Measurements from ENCODE around the gene ETS2.
"Not testable (repeated sequence)": the region's sequence is repeated elsewhere in the genome, so short reads cannot be mapped to it uniquely, and the experiment has no call there.

Gene ETS2

GRCh38 chr21:38819051-38819718 is 13.5 kb downstream of the ETS2 start:
- DNase-seq: no peak

DNA sequence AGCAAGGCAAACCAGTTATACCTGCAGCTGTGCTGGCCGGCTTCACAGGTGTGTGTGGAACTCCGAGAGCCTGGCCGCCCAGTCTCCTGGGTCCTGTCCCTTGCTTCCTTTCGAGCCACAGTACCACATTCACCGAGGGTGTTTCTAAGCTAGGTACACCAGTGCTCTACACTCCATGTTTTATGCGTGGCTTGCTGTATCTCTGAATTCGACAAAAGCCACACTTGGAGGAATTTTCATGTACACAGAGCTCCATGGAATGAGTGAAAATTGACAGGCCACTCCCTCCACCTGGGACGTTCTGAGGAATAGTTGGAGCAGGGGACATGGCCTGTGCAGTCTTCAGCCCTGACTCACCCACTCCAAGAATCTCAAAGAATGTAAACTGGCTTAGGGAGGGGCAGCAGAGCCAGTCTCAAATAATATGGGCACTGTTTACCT is 14.0 kb downstream of the ETS2 start:
- DNase-seq: no peak

- no peak for DNase-seq
These were observed 14.9 kb downstream of the ETS2 start for GRCh38 chr21:38820471-38821239.

- DNase-seq: no peak
These were observed 15.5 kb downstream of the ETS2 start for GRCh38 chr21:38821248-38821647.

DNA sequence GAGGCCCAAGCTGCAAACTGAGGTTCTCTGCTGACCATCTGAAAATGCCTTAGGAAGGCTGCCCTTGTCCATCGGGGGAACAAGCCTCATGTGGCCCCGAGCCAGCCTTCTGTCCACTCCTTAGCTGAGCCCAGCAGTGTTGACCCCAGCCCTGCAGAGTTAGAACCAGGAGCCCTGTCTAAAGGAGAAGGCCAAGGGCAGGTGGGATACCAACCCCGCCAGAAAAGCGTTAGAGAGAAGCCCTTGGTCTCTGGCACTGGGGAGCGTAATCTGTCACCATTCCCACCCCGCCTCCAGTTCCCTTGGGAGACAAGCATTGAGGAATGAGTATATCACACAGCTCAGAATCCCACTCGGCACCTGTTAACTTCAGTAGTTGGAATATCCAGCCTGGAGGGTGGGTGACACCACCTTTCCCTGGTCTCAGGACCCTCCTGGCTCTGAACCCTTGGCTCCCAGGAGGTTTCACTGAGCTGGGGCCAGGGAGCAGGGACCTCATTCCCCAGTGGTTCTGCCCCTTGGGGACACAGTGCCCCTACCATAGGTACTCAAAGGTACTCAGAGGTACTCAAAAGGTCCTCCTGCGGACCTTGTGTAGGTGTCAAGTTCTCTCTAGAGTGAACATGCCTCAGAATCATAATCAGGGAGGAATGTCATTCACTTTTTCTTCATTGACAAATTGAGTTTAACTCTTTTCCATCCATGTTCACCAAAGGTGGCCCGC is 16.4 kb downstream of the ETS2 start:
- DNase-seq: no peak

GRCh38 chr21:38822778-38823238 is 17.1 kb downstream of the ETS2 start:
- no peak for DNase-seq

DNA sequence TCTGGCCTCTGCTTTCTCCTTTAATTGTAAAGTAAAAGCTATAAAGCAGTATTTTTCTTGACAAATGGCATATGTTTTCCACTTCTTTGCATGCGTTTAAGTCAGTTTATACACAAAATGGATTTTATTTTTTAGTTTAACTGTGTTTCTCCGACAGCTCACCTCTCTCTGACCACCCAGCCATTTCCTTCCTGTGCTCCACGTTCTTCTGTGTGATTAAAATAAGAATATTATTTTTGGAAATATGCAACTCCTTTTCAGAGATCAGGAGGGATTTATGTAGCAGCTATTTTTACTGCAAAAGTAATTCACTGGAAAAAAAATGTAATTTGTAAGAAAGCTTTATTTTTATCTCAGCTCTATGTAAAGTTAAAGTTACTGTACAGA is 18.0 kb downstream of the ETS2 start:
- no peak for DNase-seq

DNA sequence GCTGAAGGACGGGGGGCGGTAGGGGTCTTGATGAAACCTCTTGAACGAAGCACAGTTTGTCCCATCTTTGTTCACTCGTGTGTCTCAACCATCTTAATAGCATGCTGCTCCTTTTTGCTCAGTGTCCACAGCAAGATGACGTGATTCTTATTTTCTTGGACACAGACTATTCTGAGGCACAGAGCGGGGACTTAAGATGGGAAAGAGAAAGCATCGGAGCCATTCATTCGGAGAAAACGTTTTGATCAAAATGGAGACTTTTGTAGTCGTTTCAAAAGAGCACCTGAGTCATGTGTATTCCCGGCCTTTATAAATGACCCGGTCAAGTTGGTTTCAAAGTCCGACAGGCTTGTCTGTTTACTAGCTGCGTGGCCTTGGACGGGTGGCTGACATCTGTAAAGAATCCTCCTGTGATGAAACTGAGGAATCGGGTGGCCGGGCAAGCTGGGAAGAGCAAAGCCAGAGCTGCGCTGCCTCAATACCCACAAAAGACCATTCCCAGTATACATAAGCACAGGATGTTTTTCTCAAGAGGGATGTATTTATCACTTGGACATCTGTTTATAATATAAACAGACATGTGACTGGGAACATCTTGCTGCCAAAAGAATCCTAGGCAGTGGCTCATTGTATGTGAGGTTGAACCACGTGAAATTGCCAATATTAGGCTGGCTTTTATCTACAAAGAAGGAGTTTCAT is 18.5 kb downstream of the ETS2 start:
- DNase-seq: no peak

DNA sequence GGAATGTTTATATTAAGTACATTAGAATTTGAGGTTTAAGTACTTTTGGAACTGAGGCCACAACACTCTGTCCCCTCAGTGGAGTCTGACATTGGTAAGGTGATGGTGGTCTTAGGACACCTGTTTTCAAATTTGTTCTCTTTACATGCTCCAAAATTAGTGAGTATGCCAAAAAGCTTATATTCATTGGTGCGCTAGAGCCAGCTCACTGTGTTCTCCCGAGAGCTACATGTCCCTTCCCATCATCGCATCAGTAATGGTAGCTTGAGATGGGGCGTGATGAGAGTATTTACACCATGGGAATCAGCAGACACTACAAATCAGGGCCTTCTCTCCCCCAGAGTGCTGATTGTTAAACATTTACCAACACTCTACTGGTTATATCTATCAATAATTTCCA is 19.5 kb downstream of the ETS2 start:
- DNase-seq: no peak

DNA sequence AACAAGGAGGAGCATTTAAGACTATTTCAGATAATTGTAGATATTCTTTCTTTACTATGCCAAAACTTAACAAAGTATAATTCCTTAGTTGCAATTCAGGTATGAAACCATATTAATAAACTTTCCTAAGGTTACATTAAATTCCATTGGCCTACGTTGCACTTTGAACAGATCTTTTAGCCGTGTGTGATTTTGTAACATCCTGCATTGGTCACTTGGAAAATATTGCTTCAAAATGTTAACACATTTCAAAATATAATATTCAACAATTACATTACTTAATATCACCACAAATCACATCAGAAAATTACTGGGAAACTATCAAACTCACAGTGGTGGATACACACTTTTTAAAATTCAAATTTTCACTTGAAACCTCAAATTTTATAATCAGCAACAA is 20.2 kb downstream of the ETS2 start:
- DNase-seq: no peak

GRCh38 chr21:38828111-38828510 is 22.4 kb downstream of the ETS2 start:
- not testable (repeated sequence) for DNase-seq

DNA sequence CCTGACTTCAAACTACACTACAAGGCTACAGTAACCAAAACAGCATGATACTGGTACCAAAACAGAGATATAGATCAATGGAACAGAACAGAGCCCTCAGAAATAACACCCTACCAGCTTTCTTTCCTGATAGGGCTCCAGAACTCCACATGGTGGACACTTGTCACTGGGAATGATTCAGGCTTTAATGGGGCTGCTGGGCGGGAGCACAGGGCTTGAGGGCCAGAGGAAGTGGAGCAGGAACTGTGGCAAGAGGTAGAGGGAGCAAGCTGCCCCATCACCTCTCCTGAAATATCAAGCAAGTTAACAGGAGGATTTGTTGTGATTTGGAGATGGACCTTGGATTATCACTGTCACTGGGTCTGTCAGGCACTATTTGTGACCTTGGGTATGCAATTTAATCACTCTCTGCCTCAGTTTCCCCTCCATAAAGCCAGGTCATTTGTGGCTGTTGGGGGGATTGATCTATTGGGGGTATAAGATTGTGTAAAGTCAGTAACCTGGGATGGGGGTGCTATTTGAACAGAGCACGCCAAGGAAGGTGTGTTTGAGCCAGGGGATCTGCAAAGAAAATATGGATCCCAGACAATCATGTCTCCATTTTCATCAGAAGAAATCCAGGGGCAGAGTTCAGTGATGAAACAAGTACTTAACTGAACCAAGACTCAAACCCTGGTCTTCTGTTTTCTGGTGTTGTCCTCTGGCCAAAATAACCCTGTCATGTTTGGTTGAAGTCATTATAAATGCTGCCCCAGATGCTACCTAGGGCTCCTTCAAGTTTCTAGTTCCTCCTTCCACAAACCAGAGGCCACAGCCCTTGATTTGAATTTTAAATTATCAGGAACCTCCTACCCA is 25.2 kb downstream of the ETS2 start:
- no peak for DNase-seq

DNA sequence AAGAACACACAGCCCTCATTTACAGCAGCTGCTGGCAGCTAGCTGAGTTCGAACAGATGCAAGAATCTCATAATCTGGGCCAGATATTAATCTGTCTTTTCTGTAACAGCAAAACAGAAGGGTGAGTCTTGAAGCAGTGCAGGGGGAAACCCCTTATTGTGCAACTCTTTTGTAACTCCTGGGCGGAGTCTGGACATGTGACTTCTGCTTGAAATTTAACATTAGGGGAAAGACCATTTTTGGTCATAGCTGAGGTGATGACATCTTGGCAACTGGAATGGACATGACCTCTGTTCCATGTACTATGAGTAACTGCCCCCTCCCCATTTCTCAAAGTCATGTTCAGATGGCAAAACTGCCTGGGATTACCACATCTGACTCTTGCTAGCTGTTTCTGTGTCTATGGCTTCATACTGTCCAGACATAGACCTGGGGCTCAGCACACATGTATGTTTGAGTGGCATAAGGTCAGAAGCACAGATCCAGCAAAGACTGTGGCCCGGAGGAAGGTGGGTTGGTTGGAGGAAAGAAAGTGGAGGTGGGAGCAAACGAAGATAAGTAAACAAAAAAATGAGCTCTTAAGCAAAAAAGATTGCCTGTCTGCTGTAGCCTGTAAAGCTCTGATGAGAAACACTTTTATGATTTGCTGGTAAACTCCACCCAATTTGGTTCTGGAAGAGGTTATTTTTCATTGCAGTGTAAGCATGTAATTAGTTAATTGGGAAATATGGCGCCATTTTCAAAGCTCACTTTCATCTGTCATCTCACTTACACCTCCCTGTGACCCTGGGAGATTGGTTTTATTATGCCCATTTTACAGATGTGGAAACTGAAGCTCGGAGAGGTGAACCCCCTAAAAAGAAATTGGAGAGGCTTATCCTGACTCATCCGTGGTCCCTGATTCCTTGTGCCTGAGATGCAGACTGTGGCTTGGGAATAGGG is 26.1 kb downstream of the ETS2 start:
- no peak for DNase-seq

DNA sequence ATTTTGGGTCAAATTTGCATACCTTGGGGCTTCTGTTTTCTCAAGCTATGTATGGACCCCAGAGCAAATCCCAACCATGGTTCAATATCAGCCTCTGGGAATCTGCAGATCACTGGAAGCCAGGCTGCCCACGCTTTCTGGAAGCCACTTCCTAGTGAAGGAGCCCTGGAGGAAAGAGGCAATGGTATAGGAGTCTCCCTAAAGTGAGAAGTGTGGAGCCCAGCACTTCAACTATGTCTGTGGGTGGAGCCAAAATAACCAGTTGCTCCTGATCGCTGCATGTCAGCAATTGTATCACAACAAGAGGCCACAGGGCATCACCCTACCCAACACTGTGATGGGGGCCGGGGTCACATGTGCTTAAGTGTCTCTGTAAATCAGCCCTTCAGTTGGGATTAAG is 26.9 kb downstream of the ETS2 start:
- no peak for DNase-seq

GRCh38 chr21:38833117-38833516 is 27.4 kb downstream of the ETS2 start:
- no peak for DNase-seq

- DNase-seq: peak; percentile 62
These were observed 29.0 kb downstream of the ETS2 start for GRCh38 chr21:38834725-38835124.

DNA sequence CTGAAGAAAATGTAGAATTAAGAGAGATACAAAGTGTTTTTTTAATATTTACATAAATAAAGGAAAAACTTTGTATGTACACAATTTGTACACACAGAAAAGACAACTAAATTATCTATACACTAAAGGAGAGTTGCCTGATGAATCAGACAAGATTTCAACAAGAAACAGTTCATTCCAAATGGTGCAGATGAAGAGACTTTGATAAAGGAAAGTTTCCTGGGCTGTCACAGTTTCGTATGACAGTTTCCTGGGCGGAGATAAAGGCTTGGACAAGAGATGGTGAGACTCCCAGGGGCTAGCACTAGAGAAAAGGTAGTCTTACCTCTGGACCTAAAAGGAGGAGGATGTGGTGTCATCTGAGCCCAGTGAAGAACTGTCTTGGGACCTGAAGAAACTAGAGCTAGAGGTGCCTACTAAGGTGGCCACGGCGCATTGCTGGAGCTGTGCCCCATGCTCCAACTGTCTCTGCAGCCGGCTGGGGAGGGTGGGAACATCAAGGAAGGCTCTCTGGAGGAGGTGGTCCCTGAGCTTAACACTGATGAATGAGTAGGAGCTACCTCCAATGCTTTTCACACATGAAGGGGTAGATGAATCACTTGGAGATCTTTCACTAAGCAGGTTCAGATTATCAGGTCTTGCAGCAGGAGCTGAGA is 32.2 kb downstream of the ETS2 start:
- no peak for DNase-seq

DNA sequence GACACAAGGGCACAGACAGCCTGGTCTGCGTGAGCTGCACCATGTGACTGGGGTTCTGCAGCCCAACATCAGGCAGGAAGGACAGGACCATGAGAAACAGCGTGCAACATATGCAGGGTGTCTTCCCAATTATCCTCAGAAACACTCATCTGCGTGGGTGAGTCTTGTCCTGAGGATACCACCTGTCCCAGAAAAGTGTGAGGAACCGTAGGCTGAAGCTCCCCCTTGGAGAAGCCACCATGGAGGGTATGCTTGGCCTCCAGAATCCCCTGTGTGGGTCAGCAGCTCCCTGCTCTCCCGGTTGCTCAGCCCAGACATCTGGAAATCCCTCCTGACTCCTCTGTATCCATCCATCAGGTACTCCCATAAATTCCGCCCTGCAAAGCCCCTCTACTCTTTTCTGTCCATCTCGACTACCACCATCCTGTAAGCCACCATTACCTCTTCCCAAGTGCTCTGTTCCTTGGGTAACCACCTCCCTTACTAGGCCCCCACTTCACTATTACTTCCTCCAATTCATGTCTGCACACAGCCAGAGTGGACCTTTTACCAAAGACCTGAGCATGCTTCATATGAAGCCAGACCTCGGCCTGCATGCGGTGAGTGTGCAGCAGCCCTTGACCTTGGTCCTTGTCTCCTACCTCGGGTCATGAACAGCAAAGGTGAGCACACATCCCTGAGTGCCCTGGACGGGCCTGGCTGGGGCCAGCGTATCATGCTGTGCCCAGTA is 33.0 kb downstream of the ETS2 start:
- DNase-seq: no peak
